Endothelial cell of umbilical vein (primary cell): ENCODE results near the gene SLC12A8. TPM values are rescaled to one million over a fixed set of nuclear protein-coding genes. Genes with fewer than 3 reads are reported as not detected.
A peak's percentile ranks its signal among the peaks of the same experiment; 100 is the strongest.

Source experiments
- BruUV-seq: library from RNA; stranded (reverse); fragments of 400-500 nt; replicated peaks from 2 replicates; lab custom pipeline; 2021; lab: Mats Ljungman, UMichigan
- CTCF ChIA-PET: fragments of 300-600, 350-600 bp; sonication (Branson Sonifier 250); formaldehyde crosslinking; loops from one replicate; lab custom pipeline; 2021; ENCODE audit warnings: antibody characterized with exemption, inconsistent platforms; lab: Charles Lee
- POLR2A ChIA-PET: fragments of 300-600, 350-600 bp; sonication (Branson Sonifier 250); formaldehyde crosslinking; loops from one replicate; lab custom pipeline; 2021; ENCODE audit warnings: antibody characterized with exemption, inconsistent platforms; lab: Charles Lee
- DNase-seq: peaks from one replicate; pipeline ENCODE4 v3.0.0-alpha.2; 2011; ENCODE audit warnings: low read depth, low spot score
- FAIRE-seq: peaks from 2 replicates; lab custom pipeline; 2011; peaks lifted over from hg19 to GRCh38; lab: Jason Lieb, UNC
- H2AFZ ChIP-seq: 2 replicates; pipeline ENCODE4 v1.6.0; 2012; ENCODE audit warnings: low read depth, low read length, control low read depth, inconsistent platforms
- H3K27ac ChIP-seq: 2 replicates; pipeline ENCODE4 v1.5.1; 2011; ENCODE audit warnings: low read depth, mild to moderate bottlenecking, control low read depth, low read length, moderate library complexity; ENCODE audit not compliant: insufficient read depth
- H3K27me3 ChIP-seq, 2 experiments: 2 replicates each; pipeline versions ENCODE4 v1.6.0 to v1.6.1; 2011; ENCODE audit warnings: low read length in 2 of 2, mixed read lengths in 1 of 2; ENCODE audit not compliant: control insufficient read depth in 2 of 2, insufficient read depth in 2 of 2
- H3K36me3 ChIP-seq, 2 experiments: 2 replicates in 1 of 2; 3 replicates in 1 of 2; pipeline ENCODE4 v1.5.1; 2011; ENCODE audit warnings: low read length in 2 of 2, mild to moderate bottlenecking in 1 of 2, moderate library complexity in 1 of 2; ENCODE audit not compliant: control insufficient read depth in 2 of 2, insufficient read depth in 2 of 2; ENCODE audit errors: extremely low read depth in 1 of 2
- H3K4me1 ChIP-seq: 3 replicates; pipeline ENCODE4 v1.5.1; 2011; ENCODE audit warnings: mild to moderate bottlenecking, low read length; ENCODE audit not compliant: control insufficient read depth, insufficient read depth; ENCODE audit errors: extremely low read depth
- H3K4me2 ChIP-seq: 2 replicates; pipeline ENCODE4 v1.6.1; 2011; ENCODE audit warnings: low read length, control low read depth, mixed read lengths; ENCODE audit not compliant: insufficient read depth
- H3K4me3 ChIP-seq, 3 experiments: fragments of 200-600 bp in 1 of 3; sonication (generic), shearing (Covaris generic) in 1 of 3; replicated peaks in 1 of 3; 2 replicates each; pipeline ENCODE4 v1.5.1; 2011 to 2016; ENCODE audit warnings: control low read depth in 3 of 3, low read length in 3 of 3, mild to moderate bottlenecking in 2 of 3, inconsistent platforms in 1 of 3, low read depth in 1 of 3, moderate library complexity in 1 of 3; ENCODE audit not compliant: insufficient read depth in 1 of 3
- H3K79me2 ChIP-seq: 2 replicates; pipeline ENCODE4 v1.6.0; 2012; ENCODE audit warnings: low read length, inconsistent platforms; ENCODE audit not compliant: control insufficient read depth, insufficient read depth
- H3K9ac ChIP-seq: replicated peaks from 2 replicates; pipeline ENCODE3; 2011; ENCODE audit warnings: low read length, control low read depth; ENCODE audit not compliant: insufficient read depth; ENCODE audit errors: extremely low read depth
- H3K9me1 ChIP-seq: replicated peaks from 3 replicates; pipeline ENCODE4 v1.6.0; 2011; ENCODE audit warnings: mild to moderate bottlenecking, low read length; ENCODE audit not compliant: control insufficient read depth, insufficient read depth; ENCODE audit errors: extremely low read depth
- H3K9me3 ChIP-seq: replicated peaks from 2 replicates; pipeline ENCODE4 v1.5.1; 2012; ENCODE audit warnings: low read length, inconsistent platforms; ENCODE audit not compliant: control insufficient read depth, insufficient read depth
- H4K20me1 ChIP-seq: replicated peaks from 2 replicates; pipeline ENCODE3; 2011; ENCODE audit warnings: mild to moderate bottlenecking, low read length; ENCODE audit not compliant: control insufficient read depth, insufficient read depth; ENCODE audit errors: extremely low read depth
- EZH2 ChIP-seq: IDR thresholded peaks from 2 replicates; pipeline ENCODE4 v1.6.1; 2012; ENCODE audit warnings: borderline replicate concordance, low read depth, mild to moderate bottlenecking, moderate library complexity, low read length, inconsistent platforms; ENCODE audit not compliant: severe bottlenecking
- FOS ChIP-seq: IDR thresholded peaks from 2 replicates; pipeline ENCODE4 v1.6.1; 2011; ENCODE audit warnings: mild to moderate bottlenecking, low read length, moderate library complexity, borderline replicate concordance; ENCODE audit not compliant: insufficient read depth
- GATA2 ChIP-seq: IDR thresholded peaks from 2 replicates; pipeline ENCODE4 v1.7.0; 2011; ENCODE audit warnings: low read depth, mild to moderate bottlenecking, moderate library complexity, mixed read lengths, low read length; ENCODE audit not compliant: insufficient read length, insufficient read depth
- MYC ChIP-seq: IDR thresholded peaks from one replicate; pipeline ENCODE4 v1.6.1; 2011; ENCODE audit warnings: mild to moderate bottlenecking, low read depth, low read length
- POLR2A ChIP-seq: IDR thresholded peaks from 2 replicates; pipeline ENCODE4 v1.6.1; 2012; ENCODE audit warnings: low read depth, mild to moderate bottlenecking, control low read depth, low read length
- dilution Hi-C: fragments of 300-500 bp; cut with MboI; formaldehyde crosslinking; loops from one replicate; pipeline ENCODE4 v1.15.0; 2019; ENCODE audit warnings: low sequenced_read_pairs; ENCODE audit not compliant: extremely low pct_ligation_motif_present
- intact Hi-C: fragments of 100-400 bp; cut with micrococcal nuclease; formaldehyde crosslinking; loops from one replicate; pipeline ENCODE4 v1.10.0; 2022
- polyA plus RNA-seq, 4 experiments: library from polyadenylated mRNA; depleted of rRNA in 3 of 4; stranded (reverse) in 3 of 4; unstranded in 1 of 4; fragments of >200 nt; gene quantifications; 2 replicates each; pipeline versions ENCODE4 v1.2.1 to v1.2.3, GENCODE V29; 2011 to 2012; ENCODE audit warnings: missing spikeins in 1 of 4
- total RNA-seq: library from RNA; stranded (reverse); gene quantifications from 2 replicates; pipeline ENCODE4 v1.2.3, GENCODE V29; 2021
- TF ChIP-seq, protein P1 (sequence below): IDR thresholded peaks from 2 replicates; pipeline ENCODE4 v1.6.1; 2011; ENCODE audit not compliant: insufficient read depth, insufficient read length
- TF ChIP-seq, protein P2 (sequence below), 2 donors: IDR thresholded peaks; 1 replicate in 1 of 2; 2 replicates in 1 of 2; pipeline ENCODE4 v1.5.1; 2011; ENCODE audit warnings: low read length in 2 of 2, mild to moderate bottlenecking in 2 of 2, moderate library complexity in 2 of 2, control low read depth in 1 of 2, inconsistent platforms in 1 of 2, low read depth in 1 of 2; ENCODE audit not compliant: insufficient read depth in 1 of 2; ENCODE audit errors: extremely low read depth in 1 of 2

SLC12A8 gene
- total and polyA plus RNA-seq, 2 donors (not counting 3 experiments of a cell fraction or from before 2014, with no cell fraction given): 0.86 to 0.90 TPM

DNA sequence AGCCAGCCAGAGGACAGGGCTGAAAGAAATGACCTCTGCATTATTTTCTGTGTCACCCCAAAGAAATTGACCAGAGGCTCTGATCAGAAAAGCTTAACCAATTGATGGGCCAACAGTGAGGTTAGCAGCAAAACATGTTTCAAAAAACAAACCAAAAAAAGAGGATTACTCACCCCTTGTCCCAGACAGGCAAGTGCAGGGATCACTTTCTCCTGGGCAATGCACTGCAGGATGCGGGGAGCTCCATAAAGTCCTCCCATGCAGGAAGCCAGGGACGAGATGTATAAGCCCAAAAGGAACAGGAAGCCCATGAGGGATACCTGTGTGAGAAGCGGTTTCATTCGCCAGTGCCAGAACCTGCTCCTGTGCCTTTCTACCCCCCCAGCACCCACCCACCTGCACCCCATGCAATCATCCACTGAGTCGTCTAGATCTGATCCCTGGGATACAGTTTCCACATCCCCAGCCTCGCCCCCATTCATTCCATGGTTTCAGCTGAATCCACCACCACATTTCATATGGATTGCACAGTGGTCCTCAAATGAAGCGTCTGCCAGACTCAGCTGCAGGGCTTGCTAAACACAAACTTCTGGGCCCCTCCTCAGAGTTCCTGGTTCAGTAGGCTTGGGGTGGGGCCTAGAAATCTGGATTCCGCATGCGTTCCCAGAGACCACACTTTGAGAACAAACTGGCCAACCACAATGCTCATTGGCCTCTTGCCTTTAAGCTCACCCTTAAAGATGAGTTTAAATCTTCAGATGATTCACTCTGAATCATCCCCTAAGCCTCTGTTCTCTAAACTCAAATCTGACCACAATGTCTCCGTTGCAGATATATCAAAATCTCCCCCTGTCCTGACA is 102.3 kb downstream of the SLC12A8 start:
- Histone ChIP-seq H2AFZ (no peak overlapping the region), H3K79me2 (no peaks in the 10 kb centered on the region), H3K4me1 (peaks cover 6% of the 10 kb centered on the region), H3K27me3 (no peaks in the 10 kb centered on the region), H3K9me1 (no peaks in the 10 kb centered on the region), H3K27ac (no peak overlapping the region), H3K4me3 (no peak overlapping the region), H3K36me3 (no peaks in the 10 kb centered on the region), H3K4me2 (no peak overlapping the region), H3K9ac (no peak overlapping the region), H3K9me3 (no peaks in the 10 kb centered on the region), H4K20me1 (no peaks in the 10 kb centered on the region)
- dilution Hi-C loops (no loop called here), intact Hi-C loops (no loop called here)
- no peak for DNase-seq
- ChIA-PET CTCF (no interaction called here), POLR2A (no interaction called here)
- BruUV-seq: no TSS peak
- FAIRE-seq: peak; percentile 8
- TF ChIP-seq FOS (peak; percentile 74), MYC (no peak), EZH2 (no peak), GATA2 (peak; percentile 14), POLR2A (no peak)
- TF ChIP-seq, protein P1, sequence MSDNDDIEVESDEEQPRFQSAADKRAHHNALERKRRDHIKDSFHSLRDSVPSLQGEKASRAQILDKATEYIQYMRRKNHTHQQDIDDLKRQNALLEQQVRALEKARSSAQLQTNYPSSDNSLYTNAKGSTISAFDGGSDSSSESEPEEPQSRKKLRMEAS: no peak
- TF ChIP-seq, protein P2, sequence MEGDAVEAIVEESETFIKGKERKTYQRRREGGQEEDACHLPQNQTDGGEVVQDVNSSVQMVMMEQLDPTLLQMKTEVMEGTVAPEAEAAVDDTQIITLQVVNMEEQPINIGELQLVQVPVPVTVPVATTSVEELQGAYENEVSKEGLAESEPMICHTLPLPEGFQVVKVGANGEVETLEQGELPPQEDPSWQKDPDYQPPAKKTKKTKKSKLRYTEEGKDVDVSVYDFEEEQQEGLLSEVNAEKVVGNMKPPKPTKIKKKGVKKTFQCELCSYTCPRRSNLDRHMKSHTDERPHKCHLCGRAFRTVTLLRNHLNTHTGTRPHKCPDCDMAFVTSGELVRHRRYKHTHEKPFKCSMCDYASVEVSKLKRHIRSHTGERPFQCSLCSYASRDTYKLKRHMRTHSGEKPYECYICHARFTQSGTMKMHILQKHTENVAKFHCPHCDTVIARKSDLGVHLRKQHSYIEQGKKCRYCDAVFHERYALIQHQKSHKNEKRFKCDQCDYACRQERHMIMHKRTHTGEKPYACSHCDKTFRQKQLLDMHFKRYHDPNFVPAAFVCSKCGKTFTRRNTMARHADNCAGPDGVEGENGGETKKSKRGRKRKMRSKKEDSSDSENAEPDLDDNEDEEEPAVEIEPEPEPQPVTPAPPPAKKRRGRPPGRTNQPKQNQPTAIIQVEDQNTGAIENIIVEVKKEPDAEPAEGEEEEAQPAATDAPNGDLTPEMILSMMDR (IDR thresholded peaks at IDR 0.05; ENCODE audit: extremely low read depth in 1 of 2, insufficient read depth in 1 of 2, low read depth in 1 of 2, low read length in 2 of 2): no peak
